NCI-H345 treated with DMSO at 0.1 percent for 48 hours (cell line): ENCODE results near the gene GART.
A peak's percentile ranks its signal among the peaks of the same experiment; 100 is the strongest.

Source experiments
- DNase-seq: peaks from one replicate; lab custom pipeline; 2025; ENCODE audit not compliant: unreplicated experiment; lab: John Stamatoyannopoulos, UW

Gene GART

DNA sequence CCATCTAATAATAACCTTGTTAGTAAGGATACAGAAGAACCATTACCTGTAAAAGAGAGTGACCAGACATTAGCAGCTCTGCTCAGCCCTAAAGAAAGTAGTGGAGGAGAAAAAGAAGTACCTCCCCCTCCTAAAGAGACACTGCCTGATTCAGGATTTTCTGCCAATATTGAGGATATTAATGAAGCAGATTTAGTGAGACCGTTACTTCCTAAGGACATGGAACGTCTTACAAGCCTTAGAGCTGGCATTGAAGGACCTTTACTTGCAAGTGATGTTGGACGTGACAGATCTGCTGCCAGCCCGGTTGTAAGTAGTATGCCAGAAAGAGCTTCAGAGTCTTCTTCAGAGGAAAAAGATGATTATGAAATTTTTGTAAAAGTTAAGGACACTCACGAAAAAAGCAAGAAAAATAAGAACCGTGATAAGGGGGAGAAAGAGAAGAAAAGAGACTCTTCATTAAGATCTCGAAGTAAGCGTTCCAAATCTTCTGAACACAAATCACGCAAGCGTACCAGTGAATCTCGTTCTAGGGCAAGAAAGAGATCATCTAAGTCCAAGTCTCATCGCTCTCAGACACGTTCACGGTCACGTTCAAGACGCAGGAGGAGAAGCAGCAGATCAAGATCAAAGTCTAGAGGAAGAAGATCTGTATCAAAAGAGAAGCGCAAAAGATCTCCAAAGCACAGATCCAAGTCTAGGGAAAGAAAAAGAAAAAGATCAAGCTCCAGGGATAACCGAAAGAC lies 12.5 kb upstream of the GART start:
- no peak for DNase-seq

DNA sequence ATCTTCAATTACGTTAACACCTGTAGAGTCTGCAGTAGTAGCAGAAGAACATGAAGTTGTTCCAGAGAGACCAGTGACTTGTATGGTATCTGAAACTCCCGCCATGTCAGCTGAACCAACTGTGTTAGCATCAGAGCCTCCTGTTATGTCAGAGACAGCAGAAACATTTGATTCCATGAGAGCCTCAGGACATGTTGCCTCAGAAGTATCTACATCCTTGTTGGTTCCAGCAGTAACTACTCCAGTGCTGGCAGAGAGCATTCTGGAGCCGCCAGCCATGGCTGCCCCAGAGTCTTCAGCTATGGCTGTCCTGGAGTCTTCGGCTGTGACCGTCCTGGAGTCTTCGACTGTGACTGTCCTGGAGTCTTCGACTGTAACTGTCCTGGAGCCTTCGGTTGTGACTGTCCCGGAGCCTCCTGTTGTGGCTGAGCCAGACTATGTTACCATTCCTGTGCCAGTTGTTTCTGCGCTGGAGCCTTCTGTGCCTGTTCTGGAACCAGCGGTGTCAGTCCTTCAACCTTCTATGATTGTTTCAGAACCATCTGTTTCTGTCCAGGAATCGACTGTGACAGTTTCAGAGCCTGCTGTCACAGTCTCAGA lies 11.2 kb upstream of the GART start:
- no peak for DNase-seq

DNA sequence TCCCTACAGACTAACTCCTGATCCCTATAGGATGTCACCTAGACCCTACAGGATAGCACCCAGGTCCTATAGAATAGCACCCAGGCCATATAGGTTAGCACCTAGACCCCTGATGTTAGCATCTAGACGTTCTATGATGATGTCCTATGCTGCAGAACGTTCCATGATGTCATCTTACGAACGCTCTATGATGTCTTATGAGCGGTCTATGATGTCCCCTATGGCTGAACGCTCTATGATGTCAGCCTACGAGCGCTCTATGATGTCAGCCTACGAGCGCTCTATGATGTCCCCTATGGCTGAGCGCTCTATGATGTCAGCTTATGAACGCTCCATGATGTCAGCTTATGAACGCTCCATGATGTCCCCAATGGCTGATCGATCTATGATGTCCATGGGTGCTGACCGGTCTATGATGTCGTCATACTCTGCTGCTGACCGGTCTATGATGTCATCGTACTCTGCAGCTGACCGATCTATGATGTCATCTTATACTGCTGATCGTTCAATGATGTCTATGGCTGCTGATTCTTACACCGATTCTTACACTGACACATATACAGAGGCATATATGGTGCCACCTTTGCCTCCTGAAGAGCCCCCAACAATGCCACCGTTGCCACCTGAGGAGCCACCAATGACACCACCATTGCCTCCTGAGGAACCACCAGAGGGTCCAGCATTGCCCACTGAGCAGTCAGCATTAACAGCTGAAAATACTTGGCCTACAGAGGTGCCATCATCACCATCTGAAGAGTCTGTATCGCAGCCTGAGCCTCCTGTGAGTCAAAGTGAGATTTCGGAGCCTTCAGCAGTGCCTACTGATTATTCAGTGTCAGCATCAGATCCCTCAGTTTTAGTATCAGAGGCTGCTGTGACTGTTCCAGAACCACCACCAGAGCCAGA lies 10.4 kb upstream of the GART start:
- DNase-seq: no peak

DNA sequence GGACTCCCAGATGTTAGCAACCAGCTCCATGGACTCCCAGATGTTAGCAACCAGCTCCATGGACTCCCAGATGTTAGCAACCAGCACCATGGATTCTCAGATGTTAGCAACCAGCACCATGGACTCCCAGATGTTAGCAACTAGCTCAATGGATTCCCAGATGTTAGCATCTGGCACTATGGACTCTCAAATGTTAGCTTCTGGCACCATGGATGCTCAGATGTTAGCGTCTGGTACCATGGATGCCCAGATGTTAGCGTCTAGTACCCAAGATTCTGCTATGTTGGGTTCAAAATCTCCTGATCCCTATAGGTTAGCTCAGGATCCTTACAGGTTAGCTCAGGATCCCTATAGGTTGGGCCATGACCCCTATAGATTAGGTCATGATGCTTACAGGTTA lies 9.7 kb upstream of the GART start:
- DNase-seq: no peak

DNA sequence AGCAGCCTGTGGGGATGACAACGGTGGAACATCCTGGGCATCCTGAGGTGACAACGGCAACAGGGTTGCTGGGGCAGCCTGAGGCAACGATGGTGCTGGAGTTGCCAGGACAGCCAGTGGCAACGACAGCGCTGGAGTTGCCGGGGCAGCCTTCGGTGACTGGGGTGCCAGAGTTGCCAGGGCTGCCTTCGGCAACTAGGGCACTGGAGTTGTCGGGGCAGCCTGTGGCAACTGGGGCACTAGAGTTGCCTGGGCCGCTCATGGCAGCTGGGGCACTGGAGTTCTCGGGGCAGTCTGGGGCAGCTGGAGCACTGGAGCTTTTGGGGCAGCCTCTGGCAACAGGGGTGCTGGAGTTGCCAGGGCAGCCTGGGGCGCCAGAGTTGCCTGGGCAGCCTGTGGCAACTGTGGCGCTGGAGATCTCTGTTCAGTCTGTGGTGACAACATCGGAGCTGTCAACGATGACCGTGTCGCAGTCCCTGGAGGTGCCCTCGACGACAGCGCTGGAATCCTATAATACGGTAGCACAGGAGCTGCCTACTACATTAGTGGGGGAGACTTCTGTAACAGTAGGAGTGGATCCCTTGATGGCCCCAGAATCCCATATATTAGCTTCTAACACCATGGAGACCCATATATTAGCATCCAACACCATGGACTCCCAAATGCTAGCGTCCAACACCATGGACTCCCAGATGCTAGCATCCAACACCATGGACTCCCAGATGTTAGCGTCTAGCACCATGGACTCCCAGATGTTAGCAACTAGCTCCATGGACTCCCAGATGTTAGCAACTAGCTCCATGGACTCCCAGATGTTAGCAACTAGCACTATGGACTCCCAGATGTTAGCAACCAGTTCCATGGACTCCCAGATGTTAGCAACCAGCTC lies 9.1 kb upstream of the GART start:
- no peak for DNase-seq

DNA sequence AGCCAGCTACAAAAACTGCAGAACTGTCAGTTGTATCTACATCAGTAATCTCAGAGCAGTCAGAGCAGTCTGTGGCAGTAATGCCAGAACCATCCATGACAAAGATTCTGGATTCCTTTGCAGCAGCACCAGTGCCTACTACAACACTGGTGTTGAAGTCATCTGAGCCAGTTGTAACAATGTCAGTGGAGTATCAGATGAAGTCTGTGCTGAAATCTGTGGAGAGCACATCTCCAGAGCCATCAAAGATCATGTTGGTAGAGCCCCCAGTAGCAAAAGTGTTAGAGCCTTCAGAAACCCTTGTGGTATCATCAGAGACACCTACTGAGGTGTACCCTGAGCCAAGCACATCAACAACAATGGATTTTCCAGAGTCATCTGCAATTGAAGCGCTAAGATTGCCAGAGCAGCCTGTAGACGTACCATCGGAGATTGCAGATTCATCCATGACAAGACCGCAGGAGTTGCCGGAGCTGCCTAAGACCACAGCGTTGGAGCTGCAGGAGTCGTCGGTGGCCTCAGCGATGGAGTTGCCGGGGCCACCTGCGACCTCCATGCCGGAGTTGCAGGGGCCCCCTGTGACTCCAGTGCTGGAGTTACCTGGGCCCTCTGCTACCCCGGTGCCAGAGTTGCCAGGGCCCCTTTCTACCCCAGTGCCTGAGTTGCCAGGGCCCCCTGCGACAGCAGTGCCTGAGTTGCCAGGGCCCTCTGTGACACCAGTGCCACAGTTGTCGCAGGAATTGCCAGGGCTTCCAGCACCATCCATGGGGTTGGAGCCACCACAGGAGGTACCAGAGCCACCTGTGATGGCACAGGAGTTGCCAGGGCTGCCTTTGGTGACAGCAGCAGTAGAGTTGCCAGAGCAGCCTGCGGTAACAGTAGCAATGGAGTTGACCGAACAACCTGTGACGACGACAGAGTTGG lies 8.2 kb upstream of the GART start:
- no peak for DNase-seq

DNA sequence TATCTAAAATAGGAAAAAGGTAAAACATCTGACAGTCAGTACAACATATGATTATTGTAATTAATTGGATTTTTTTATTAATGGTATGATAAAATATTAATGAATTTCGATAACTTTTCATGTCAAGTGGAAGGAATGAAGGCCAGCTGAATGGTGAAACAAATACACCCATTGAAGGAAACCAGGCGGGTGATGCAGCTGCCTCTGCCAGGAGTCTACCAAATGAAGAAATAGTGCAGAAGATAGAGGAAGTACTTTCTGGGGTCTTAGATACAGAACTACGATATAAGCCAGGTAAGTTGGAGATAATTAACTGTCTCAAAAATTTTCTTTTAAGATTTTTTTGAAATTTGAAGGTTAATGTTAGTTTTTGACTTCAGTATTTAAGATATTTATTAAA lies 4.2 kb upstream of the GART start:
- no peak for DNase-seq

DNA sequence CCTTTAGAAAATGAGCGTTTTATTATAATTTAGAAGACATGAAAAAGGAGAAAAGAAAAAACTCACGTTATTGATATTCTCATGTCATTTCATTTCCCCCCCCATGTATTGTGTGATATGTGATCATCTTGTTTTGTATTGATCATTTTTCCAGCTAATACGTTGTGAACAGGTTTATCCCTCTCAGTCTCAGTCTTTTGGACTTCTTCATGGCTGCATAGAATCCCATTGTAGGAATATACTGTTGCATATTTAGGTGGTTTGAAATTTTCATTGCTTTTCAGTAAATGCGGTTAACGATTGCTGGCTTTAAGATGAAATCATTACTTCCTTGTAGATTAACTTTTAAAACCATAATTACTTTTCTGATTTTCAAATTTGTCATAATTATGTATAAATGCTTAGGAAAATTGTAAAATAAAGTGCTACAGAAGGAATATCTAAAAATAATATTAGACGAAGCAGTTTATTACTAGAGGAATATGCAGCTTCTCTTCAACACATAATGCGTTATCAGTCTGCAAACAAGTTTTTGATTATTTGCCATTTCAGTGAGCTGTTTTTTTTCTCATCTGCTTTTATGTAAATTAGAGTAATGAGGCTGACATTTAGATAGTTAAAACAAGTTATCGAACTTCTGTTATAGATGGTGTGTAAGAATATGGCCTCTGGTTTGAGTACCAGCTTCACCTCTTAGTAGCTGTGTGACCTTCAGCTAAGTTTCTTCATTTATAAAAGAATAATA lies 2.7 kb upstream of the GART start:
- DNase-seq: no peak

DNA sequence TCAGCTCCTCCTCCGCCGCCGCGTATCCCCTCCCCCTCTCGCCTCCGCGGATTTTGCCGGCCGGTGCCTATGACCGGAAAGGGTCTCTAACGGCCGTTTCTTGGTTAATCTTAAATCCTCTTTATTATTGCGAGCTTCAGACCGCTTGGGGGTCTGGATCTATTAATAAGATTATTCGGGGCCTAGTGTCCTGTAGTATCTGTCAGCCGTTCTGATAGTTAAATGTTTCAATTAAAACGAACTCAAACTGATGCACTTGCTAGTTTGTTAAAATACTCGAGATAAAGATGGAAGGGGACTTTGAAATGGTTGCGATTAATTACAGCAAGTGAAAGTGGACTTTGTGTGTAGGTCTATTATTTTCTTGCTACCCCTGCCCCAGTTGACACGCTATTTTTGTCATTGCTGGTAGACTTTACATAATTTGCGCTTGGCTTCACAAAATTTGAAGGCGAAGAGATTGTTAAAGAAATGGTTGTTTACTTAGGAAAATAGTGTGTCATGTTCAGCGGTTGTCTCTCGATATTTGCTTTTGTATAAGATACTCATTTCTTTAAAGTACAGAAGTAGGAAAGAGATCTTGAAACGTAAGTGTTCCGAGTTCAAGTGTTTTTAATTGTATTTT lies 1.7 kb upstream of the GART start:
- DNase-seq: no peak

DNA sequence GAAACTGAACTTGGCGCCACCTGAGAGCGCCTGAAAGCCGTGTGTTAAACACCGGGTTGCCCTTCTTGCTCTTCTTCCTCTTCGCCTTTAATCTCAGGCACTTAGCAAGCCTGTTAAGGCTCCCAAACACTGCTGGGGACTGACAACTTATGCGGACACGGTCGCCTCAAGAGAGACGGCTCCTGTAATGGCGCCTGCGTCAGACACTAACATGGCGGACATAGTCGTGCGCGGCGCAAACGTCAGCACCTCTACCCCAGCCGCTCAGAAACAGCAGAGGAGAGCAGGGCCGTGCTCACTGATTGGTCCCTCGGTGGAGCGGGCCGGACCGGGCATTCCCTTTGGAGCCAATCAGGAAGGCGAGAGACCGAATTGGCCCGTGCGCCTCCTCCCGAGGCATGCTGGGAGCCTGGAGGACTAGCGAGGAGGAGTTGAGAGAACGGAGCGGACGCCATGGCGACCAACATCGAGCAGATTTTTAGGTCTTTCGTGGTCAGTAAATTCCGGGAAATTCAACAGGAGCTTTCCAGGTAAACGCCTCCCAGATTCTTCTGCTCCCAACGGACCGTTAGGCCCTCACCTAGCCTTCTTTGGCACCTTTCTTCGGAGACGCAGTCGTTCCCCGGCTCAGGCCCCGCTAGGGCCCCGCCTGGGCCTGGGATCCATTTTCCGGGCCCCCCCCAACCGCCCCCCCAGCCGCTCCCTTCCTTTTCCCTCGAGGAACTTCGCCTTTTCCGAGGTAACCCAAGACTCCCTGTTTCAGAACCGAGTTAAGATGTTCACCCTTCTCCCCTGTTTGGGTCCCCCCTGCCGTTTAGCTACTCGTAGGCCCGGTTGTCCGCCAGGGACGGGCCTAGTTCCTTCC lies 955 bp upstream of the GART start, which contains the start of gene SON:
Gene SON (plus strand): TSS at position 399 of the 865 bp plus-strand sequence. CDS start 55 bp downstream, at position 454.
- DNase-seq: peak; percentile 99

DNA sequence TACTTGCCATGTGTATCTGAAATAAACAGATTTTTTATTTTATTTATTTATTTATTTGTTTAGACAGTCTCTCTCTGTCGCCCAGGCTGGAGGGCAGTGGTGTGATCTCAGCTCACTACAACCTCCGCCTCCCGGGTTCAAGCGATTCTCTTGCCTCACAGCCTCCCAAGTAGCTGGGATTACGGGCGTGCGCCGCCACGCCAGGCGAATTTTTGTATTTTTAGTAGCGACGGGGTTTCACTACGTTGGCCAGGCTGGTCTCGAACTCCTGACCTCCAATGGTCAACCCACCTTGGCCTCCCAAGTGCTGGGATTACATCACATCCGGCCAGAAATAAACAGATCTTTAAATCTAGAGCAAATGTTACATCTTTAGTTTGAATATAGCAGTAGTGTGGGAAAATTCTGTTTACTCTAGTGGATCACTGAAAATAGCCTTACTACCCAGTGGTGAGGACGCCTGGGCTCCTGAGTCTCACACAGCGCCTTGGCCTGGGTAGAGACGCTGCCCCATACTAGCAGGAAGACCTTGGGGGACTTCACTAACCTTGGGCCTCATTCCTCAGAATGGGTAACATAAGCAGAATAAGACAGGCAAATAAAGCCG lies 709 bp downstream of the GART start:
- no peak for DNase-seq

DNA sequence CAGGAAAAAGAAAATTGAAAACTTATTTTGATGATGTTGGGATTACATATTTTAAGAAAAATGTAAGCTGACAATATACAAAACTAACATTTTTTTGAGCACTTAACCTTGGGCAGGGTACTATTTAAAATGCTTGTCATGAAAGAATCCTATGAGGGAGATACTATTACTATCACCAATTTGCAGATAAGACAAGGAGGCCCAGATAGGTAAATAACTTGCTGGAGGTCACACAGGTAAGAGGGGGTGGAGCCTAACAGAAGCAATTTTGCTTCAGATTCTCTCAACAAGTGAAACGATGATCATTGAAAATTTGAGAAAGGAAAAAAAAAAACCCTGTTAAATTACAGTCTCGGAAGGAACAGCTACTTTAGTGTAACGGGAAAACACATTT lies 1.2 kb downstream of the GART start:
- DNase-seq: no peak

DNA sequence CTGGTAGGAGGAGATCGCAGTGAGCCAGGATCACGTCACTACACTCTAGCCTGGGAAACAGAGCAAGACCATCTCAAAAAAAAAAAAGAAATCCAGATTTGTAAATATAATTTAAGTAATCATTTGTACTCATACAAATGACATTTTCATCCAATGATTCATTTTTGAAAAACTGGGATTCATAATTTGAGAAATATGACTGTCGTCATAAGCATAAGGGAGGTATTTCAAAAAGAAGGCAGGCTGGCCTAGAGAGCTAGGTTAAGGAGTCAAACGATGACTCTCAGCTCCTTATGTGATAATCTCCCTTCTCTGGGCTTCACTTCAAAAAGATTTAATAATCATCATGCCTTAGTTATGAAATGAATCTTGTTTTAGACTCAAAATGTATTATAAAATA lies 2.3 kb downstream of the GART start:
- no peak for DNase-seq

DNA sequence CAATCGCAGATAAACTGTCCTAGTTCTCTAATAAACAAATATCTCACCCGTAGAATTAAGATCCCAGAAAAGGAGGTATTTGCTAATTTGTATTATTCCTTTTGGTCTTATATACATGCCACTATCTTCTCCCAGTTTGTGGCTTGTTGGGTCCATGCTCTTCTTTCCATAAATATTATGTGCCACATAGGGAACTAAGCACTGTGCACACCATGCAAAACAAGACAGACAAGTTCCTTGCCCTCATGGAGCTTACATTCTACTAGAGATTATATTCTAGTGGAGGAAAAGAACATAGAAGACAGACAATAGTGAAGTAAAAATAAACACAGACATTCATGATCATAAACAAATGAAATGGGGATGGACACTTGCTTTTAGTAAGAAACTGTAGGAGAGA lies 4.7 kb downstream of the GART start:
- DNase-seq: no peak

DNA sequence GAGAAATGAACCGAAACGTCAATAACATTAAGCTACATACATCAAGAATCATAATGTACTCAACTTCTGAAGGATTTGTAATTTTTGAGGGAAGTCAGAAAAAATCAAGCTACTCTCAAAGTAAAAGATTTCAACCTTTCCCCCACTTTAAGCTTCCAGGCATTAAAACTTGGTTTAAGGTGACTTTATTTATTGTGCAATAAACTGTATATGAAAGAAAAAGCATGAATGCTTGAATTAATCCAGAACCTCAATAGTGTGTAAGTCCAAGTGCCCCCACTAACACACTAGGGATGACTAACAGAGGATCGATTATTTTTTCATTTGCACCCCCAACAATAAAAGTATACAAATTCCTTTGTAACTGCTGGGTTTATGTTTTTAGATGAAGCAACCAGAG lies 10.9 kb downstream of the GART start:
- DNase-seq: no peak

DNA sequence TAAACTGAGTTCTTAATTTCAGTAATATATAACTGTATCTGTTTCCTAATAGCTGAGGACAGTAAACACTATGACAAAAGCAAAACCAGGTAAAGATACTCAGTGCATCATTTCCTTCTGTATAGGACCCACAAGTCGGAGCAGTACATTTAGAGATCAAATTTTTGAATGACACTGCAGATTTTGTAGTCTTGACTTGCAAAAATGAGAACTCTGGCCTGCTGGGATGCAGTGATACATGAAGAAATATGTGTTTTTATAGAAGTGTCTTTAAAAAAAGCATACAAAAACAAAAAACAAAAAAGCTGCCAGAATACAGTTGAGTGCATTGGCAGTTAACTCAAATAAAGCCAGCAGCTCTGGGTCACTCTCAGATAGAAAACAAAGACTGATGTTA lies 19.0 kb downstream of the GART start:
- no peak for DNase-seq

DNA sequence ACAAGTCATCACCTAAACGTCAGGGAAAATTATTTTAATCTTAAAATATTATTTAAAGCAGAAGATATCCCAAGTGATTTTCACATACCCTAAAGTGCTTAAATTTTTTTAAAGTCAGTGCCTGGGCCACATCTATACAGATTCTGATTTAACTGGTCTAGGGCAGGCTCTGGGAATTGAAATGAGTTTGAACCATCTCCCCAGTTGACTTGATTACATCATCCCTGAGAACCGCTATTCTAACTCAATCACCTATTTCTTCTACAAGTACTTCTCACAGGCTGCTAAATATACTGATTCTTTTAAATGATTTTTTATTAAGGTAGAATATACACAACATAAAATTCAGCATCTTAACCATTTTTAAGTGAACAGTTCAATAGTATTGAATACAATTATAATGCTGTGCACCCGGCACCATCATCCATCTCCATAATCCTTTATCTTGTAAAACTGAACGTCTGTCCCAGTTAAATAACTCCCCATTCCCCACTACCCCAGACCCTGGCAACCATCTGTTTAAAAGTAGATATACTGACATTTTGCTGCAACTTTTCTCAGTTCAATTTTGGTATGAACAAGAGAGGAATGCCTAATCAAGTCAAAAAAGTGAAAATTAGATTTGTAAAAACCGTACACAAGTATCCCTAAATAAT lies 19.5 kb downstream of the GART start:
- no peak for DNase-seq
